ENCODE measurements around the gene NATD1. TPM values are rescaled to one million over a fixed set of nuclear protein-coding genes. Genes with fewer than 3 reads are reported as not detected.

Gene NATD1
- total RNA-seq, 4 donors from 2014 or later, result 12.3 to 26.2 (median 18.1) TPM

DNA sequence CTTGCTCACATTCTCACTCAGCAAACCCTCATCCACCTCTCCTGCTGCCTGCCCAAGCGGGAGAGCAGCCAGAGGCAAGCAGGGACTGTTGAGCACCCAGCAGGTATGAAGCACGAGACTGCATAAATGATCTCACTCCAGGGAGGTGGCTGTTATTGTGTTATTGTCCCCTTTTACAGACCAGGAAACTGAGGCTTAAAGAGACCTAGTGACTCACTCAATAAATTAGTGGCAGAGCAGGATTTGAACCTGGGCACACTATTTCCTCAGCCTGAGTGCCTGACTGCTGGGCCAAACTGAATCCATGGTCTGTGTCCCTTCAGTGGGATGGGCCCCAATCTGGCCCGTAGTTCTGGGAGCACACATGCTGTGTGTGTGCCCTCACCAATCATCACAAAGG is 19.0 kb upstream of the NATD1 start:
- H3K27ac ChIP-seq (replicated peaks in 1 of 4), result no peak overlapping the region
- H3K27me3 ChIP-seq, result no peaks in the 10 kb centered on the region
- H3K36me3 ChIP-seq, result no peaks in the 10 kb centered on the region
- H3K9me3 ChIP-seq, result no peaks in the 10 kb centered on the region
- peaks cover 8 to 22% (median 18%) of the 10 kb centered on the region in 4 donors for H3K4me1 ChIP-seq
- 91% methylated on average over 3 of the region's 3 CpGs for WGBS
- DNase-seq (ENCODE audit: extremely low spot score), result no peak
- intact Hi-C loops (cut with DNase I), result no loop called here
- TF ChIP-seq EP300 (IDR thresholded peaks at IDR 0.05) (no peak), POLR2AphosphoS5 (IDR thresholded peaks at IDR 0.05) (no peak), POLR2A (IDR thresholded peaks at IDR 0.05; ENCODE audit: low read depth) (no peak)
- TF ChIP-seq, protein P1, sequence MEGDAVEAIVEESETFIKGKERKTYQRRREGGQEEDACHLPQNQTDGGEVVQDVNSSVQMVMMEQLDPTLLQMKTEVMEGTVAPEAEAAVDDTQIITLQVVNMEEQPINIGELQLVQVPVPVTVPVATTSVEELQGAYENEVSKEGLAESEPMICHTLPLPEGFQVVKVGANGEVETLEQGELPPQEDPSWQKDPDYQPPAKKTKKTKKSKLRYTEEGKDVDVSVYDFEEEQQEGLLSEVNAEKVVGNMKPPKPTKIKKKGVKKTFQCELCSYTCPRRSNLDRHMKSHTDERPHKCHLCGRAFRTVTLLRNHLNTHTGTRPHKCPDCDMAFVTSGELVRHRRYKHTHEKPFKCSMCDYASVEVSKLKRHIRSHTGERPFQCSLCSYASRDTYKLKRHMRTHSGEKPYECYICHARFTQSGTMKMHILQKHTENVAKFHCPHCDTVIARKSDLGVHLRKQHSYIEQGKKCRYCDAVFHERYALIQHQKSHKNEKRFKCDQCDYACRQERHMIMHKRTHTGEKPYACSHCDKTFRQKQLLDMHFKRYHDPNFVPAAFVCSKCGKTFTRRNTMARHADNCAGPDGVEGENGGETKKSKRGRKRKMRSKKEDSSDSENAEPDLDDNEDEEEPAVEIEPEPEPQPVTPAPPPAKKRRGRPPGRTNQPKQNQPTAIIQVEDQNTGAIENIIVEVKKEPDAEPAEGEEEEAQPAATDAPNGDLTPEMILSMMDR (IDR thresholded peaks at IDR 0.05), result no peak
- H3K4me3 ChIP-seq, result no peak overlapping the region

DNA sequence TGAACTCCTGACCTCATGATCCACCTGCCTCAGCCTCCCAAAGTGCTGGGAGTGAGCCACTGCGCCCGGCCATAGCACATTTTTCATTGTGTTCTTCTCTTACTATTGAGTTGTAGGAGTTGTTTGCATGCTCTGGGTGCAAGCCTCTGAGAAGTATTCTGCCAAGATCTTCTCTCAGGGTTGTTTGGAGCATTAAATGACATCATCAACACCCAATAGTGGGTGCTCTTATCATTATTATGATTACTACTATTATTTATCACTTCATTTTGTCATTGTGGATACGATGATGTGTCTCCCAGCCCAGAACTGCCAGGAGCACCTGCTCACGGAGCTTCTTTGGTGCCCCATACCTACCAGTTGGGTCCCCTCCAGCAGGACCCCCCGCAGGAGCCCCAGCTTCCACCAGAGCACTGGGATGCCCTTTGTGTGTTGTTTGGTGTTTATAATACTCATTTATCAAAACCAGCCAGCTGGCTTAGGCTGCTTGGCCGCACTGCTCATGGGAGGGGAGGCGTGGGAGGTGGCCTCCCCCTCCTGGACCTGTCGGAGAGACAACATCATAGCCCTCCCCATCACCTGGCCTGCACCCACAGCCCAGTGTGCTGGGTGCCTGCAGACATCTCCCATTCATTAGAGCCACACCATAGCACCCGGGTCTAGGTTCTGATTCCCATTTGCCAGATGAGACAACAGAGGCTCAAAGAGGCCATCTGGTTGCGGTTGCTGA is 18.4 kb upstream of the NATD1 start:
- Histone ChIP-seq H3K4me1 (peaks cover 8 to 18% (median 15%) of the 10 kb centered on the region in 4 donors), H3K9me3 (no peaks in the 10 kb centered on the region), H3K4me3 (no peak overlapping the region), H3K27me3 (no peaks in the 10 kb centered on the region), H3K27ac (replicated peaks in 1 of 4) (no peak overlapping the region), H3K36me3 (no peaks in the 10 kb centered on the region)
- TF ChIP-seq EP300 (IDR thresholded peaks at IDR 0.05) (no peak), POLR2A (IDR thresholded peaks at IDR 0.05; ENCODE audit: low read depth) (no peak), POLR2AphosphoS5 (IDR thresholded peaks at IDR 0.05) (no peak)
- TF ChIP-seq, protein P1 (IDR thresholded peaks at IDR 0.05), result no peak
- WGBS, result 90% methylated on average over 9 of the region's 10 CpGs
- DNase-seq (ENCODE audit: extremely low spot score), result no peak
- intact Hi-C loops (cut with DNase I), result no loop called here

DNA sequence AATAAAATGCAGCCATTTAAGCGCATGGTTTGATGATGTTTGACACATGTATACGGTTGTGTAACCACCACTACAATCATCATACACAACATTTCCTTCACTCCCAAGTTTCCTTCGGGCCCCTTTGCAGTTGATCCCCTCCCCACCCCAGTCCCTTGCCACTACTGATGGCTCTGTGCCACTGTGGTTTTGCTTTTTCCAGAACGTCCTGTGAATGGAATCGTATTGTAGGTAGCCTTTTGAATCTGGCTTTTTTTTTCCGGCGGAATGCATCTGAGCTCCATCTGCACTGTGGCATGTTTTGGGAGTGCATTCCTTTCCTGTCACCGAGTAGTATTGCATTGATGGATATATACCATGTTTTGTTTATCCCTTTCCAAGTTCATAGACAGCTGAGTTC is 16.2 kb upstream of the NATD1 start:
- Histone ChIP-seq H3K4me3 (no peak overlapping the region), H3K9me3 (no peaks in the 10 kb centered on the region), H3K27ac (replicated peaks in 1 of 4) (no peak overlapping the region), H3K4me1 (no peaks in the 10 kb centered on the region), H3K36me3 (no peaks in the 10 kb centered on the region), H3K27me3 (no peaks in the 10 kb centered on the region)
- WGBS, result 57% methylated on average over 8 of the region's 8 CpGs
- intact Hi-C loops (cut with DNase I), result no loop called here
- DNase-seq (ENCODE audit: extremely low spot score), result no peak
- TF ChIP-seq, protein P1 (IDR thresholded peaks at IDR 0.05), result no peak
- TF ChIP-seq POLR2A (IDR thresholded peaks at IDR 0.05; ENCODE audit: low read depth) (no peak), EP300 (IDR thresholded peaks at IDR 0.05) (no peak), POLR2AphosphoS5 (IDR thresholded peaks at IDR 0.05) (no peak)

DNA sequence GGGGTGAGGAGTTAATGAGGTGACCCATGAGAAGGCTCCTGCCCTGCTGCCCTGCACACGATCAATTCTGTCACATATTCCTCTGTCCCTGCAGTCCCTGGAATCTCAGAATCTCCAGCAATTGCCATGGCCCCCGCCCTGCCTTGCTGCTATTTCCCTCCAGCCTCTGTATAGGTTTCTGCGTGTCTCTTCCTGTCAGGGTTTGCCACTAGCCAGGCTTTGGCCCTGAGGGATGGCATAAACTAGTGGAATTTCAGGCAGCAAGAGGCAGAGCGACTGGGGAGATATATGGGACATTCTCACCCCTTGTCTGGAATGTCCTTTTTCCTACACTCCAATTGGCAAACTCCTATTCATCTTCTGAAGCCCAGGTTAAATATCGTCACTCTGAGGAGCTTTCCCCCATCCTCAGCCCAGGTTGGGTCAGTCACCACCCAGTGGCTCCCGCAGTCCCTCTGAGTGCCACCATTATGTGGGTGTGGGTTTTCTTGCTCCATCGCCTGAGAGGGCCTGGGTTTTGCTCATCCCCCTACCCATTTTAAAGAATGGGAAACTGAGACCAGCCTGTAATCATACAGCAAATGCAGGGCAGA is 15.5 kb upstream of the NATD1 start:
- no peaks in the 10 kb centered on the region for H3K4me1 ChIP-seq
- intact Hi-C loops (cut with DNase I), result no loop called here
- DNase-seq (ENCODE audit: extremely low spot score), result no peak
- no peaks in the 10 kb centered on the region for H3K36me3 ChIP-seq
- TF ChIP-seq POLR2AphosphoS5 (IDR thresholded peaks at IDR 0.05) (no peak), POLR2A (IDR thresholded peaks at IDR 0.05; ENCODE audit: low read depth) (no peak), EP300 (IDR thresholded peaks at IDR 0.05) (no peak)
- TF ChIP-seq, protein P1 (IDR thresholded peaks at IDR 0.05), result no peak
- no peak overlapping the region for H3K27ac ChIP-seq (replicated peaks in 1 of 4)
- no peaks in the 10 kb centered on the region for H3K27me3 ChIP-seq
- WGBS, result 94% methylated on average over 7 of the region's 7 CpGs
- no peak overlapping the region for H3K4me3 ChIP-seq
- H3K9me3 ChIP-seq, result no peaks in the 10 kb centered on the region
